KOPT-K1 (cell line): ENCODE measurements around the gene PDZD11.

Experiments
- H3K27ac ChIP-seq: fragments of 200-600 bp; sonication (generic); 2 replicates; pipeline ENCODE4 v1.5.1; 2016; ENCODE audit warnings: antibody characterized with exemption, mild to moderate bottlenecking, low read depth, low read length; ENCODE audit not compliant: poor library complexity, severe bottlenecking
- H3K36me3 ChIP-seq: fragments of 200-600 bp; sonication (generic); 2 replicates; pipeline ENCODE4 v1.5.1; 2017; ENCODE audit warnings: antibody characterized with exemption, mild to moderate bottlenecking, low read length, moderate library complexity; ENCODE audit not compliant: insufficient read depth
- H3K9me3 ChIP-seq: fragments of 200-600 bp; sonication (generic); 2 replicates; pipeline ENCODE4 v1.5.1; 2017; ENCODE audit warnings: antibody characterized with exemption, low read length, mild to moderate bottlenecking; ENCODE audit not compliant: insufficient read depth, poor library complexity, severe bottlenecking

PDZD11 gene

DNA sequence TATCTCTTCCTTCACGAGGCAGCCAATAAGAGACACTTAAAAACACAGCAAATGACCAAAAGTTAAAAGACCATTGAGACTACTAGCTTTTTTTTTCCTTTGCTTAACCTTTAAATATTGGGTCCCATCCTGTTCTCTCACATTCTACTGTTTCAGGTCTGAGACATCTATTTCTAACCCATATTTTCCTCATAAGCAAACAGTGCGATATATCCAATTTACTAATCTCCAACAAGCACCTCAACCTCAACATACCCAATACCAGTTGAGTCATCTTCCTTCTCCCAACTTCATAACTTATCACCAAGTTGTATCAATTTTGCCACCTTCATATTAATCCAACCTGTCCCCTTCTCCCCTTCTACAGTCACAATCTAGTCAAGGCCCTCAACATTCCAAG, 48.2 kb downstream of the PDZD11 start:
- no peaks in the 10 kb centered on the region for H3K9me3 ChIP-seq
- no peaks in the 10 kb centered on the region for H3K36me3 ChIP-seq
- no peak overlapping the region for H3K27ac ChIP-seq

DNA sequence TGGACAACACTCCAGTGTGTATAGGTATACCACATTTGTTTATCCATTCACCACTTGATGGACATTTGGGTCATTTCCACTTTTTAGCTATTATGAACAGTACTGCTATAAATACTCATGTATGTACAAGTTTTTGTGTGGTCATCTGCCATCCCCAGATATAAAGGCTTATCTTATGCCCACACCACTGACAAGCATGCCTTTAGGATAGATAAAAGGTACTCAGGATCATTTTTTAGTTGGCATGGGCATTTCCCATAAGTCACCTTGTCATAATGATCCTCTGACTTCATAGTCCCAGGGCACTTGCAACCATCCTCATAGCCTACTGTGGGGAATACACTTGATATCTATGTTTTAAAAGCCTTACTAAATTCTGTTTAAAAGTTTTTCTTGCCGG, 49.0 kb downstream of the PDZD11 start:
- Histone ChIP-seq H3K36me3 (no peaks in the 10 kb centered on the region), H3K9me3 (no peaks in the 10 kb centered on the region), H3K27ac (no peak overlapping the region)
